Activated CD4-positive, alpha-beta T cell treated with anti-CD3 and anti-CD28 coated beads for 36 hours (primary cell): ENCODE data around the gene MINDY4. TPM values are rescaled to one million over a fixed set of nuclear protein-coding genes. Genes with fewer than 3 reads are reported as not detected.

Experiments used
- ATAC-seq: fragments of 200-7000 bp; cut with Tn5 transposase; one replicate; pipeline ENCODE4 v1.10.0; 2021; ENCODE audit warnings: mild to moderate bottlenecking, moderate library complexity
- CTCF ChIA-PET: fragments of 350-600 bp; sonication (Branson Sonifier 250); formaldehyde crosslinking; loops from one replicate; lab custom pipeline; 2021; ENCODE audit warnings: antibody characterized with exemption; lab: Charles Lee
- POLR2A ChIA-PET: fragments of 350-600 bp; sonication (Branson Sonifier 250); formaldehyde crosslinking; loops from one replicate; lab custom pipeline; 2021; ENCODE audit warnings: antibody characterized with exemption, inconsistent platforms; lab: Charles Lee
- DNase-seq: peaks from one replicate; pipeline ENCODE4 v3.0.0-alpha.2; 2020
- H3K27ac Mint-ChIP-seq: one replicate; pipeline ENCODE4 v1.8.0; 2021; ENCODE audit warnings: mixed read lengths
- H3K27me3 Mint-ChIP-seq: one replicate; pipeline ENCODE4 v1.8.0; 2021; ENCODE audit warnings: mixed read lengths
- H3K36me3 Mint-ChIP-seq: one replicate; pipeline ENCODE4 v1.8.0; 2021; ENCODE audit warnings: low read depth, mixed read lengths
- H3K4me1 Mint-ChIP-seq: one replicate; pipeline ENCODE4 v1.8.0; 2021; ENCODE audit warnings: mixed read lengths
- H3K4me3 Mint-ChIP-seq: one replicate; pipeline ENCODE4 v1.8.0; 2021; ENCODE audit warnings: mild to moderate bottlenecking, moderate library complexity, mixed read lengths
- H3K9me3 Mint-ChIP-seq: one replicate; pipeline ENCODE4 v1.8.0; 2021; ENCODE audit warnings: low read depth, mixed read lengths
- intact Hi-C, 2 experiments: fragments of 100-400 bp; cut with DNase I in 1 of 2; cut with micrococcal nuclease in 1 of 2; formaldehyde crosslinking; loops; one replicate each; pipeline versions ENCODE4 v1.14.2 to v1.15.1; 2022 to 2024; cut with DNase I, micrococcal nuclease
- total RNA-seq, 2 experiments: library from RNA; stranded (reverse); gene quantifications; one replicate each; pipeline ENCODE4 v1.2.3, GENCODE V29; 2021

The MINDY4 gene
- total RNA-seq, 2 experiments from 2014 or later = 1.4 to 1.7 TPM

DNA sequence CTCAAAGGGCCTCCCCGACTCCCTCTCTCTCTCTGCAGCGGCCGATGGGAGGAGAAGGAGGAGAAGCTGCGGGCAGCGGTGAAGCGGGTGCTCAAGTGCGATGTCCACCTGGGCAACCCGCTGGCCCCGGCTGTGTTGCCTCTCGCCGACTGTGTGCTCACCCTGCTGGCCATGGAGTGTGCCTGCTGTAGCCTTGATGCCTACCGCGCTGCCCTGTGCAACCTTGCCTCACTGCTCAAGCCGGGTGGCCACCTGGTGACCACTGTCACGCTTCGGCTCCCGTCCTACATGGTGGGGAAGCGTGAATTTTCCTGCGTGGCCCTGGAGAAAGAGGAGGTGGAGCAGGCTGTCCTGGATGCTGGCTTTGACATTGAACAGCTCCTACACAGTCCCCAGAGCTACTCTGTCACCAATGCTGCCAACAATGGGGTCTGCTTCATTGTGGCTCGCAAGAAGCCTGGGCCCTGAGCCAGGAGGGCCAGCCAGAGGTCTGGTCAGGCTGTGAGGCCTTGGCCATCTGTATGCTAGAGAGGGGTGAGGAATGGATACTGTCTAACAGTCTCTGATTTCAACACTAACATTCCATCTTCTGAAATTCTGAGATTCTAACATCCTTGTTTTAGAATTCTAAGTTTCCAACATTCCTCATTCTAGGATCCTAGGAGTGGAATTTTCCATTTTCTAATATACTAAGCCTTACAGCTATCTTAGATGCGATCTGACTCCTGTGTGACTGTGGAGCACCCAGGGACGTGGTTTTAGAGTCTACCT lies 15.6 kb upstream of the MINDY4 start:
- Mint-ChIP-seq H3K4me1 (no peaks in the 10 kb centered on the region), H3K27me3 (peaks cover 1% of the 10 kb centered on the region), H3K9me3 (no peaks in the 10 kb centered on the region), H3K36me3 (no peaks in the 10 kb centered on the region), H3K4me3 (no peak overlapping the region), H3K27ac (no peak overlapping the region)
- intact Hi-C loops = no loop called here
- ChIA-PET CTCF (interaction anchor here (1.0 kb wide), 1 partner anchor 10 kb away, joined by 3 read pairs; no protein-coding TSS in a partner anchor), POLR2A (no interaction called here)
- ATAC-seq (no peak), DNase-seq (no peak)

DNA sequence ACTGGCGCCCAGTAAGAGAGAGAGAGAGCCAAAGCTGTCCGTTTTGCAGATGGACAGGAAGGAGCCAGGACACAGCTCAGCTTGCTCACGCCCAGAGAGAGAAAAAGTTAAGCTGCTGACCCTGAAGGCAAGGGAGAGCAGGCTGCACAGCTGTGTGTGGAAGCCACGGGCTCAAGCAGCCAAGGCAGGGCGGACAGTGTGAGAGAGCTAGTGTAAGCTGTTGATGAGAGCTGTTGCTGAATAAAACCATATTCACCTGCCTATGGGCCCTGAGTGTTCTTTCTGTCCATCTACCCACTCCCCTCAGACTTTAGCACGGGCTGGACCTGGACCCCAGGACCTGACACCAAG lies 13.9 kb upstream of the MINDY4 start:
- ChIA-PET POLR2A (no interaction called here), CTCF (no interaction called here)
- H3K27me3 Mint-ChIP-seq = peaks cover 1% of the 10 kb centered on the region
- no peak overlapping the region for H3K27ac Mint-ChIP-seq
- DNase-seq (no peak), ATAC-seq (no peak)
- intact Hi-C loops = no loop called here
- H3K36me3 Mint-ChIP-seq = no peaks in the 10 kb centered on the region
- H3K4me1 Mint-ChIP-seq = no peaks in the 10 kb centered on the region
- H3K4me3 Mint-ChIP-seq = no peak overlapping the region
- no peaks in the 10 kb centered on the region for H3K9me3 Mint-ChIP-seq

DNA sequence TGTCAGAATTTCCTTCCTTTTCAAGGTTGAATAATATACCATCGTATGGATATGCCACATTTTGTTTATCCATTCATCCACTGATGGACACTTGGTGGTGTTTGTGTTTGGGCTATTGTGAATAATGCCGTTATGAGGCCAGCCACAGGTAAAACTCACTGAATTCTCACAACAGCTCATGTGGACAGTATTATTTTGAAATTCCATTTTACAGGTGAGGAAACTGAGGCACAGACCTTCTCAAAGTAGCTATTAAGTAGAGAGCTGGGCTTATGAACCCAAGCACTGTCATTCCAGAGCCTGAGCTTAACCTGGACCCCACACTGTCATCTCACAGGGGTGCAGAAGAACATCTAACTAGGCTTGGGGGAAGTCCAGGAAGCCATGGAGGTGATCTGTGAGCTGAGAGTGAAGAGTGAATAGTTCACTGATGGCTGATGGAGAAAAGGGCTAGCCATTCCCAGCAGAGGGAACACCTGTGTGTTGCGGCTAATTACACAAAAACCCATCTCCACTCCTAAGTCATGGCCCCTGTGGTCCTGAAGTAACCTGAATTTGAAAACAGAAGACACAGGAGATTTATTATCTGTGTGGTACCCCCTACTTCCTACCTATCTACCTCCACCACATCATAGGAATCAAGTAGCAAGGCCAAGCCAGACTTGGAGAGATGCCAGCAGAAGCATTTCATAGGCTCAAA lies 10.6 kb upstream of the MINDY4 start:
- no peaks in the 10 kb centered on the region for H3K36me3 Mint-ChIP-seq
- ATAC-seq (no peak), DNase-seq (no peak)
- ChIA-PET CTCF (interaction anchor here (2.2 kb wide), 1 partner anchor 20 kb away, joined by 11 read pairs; no protein-coding TSS in a partner anchor), POLR2A (no interaction called here)
- no peak overlapping the region for H3K27ac Mint-ChIP-seq
- no peaks in the 10 kb centered on the region for H3K4me1 Mint-ChIP-seq
- no peaks in the 10 kb centered on the region for H3K9me3 Mint-ChIP-seq
- no peak overlapping the region for H3K4me3 Mint-ChIP-seq
- intact Hi-C loops = no loop called here
- peaks cover 1% of the 10 kb centered on the region for H3K27me3 Mint-ChIP-seq

DNA sequence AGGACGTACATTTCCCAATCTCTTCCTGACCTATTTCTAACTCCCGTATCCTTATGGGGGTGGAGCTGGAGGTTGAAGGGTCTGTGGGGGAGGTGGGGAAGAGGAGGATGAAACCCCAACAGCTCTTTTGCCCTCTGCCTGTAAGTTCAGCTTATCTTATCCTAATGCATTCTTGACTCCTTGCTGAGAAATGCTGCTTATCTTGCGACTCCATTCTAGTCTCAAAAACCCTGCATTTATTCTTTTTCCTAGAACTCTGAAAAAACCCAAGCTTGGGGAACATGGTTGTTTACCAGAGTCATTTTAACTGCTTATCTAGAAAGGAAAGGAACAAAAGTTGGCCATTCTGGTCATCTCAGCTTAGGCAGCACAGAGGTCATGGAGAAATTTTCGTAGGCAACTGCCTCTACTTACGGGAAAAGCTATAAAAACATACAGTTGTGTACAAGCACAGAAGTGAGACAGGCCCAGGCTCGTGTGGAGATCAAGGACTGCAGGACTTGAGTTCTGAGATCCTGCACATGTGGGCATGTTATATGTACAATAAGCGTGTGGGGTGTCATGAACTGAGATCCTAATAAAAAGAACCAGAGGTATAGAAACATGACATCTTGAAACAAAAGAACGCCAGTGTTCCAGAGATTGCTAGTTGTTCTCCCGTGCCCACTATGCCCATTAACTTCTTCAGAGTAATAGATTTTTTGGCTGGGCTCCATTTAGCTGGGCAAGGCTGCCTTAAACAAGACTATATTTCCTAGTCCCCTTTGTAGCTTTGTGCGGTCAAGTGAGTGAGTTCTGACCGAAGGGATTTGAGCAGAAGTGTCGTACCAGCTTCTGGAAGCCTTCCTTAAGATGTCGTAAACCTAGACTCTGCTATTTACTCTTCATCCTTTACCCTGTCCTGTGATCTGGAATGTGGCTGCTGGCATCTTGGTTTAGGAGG lies 9.7 kb upstream of the MINDY4 start:
- ChIA-PET POLR2A (no interaction called here), CTCF (interaction anchor here (2.2 kb wide), 1 partner anchor 21 kb away, joined by 11 read pairs; no protein-coding TSS in a partner anchor)
- Mint-ChIP-seq H3K4me3 (no peak overlapping the region), H3K36me3 (no peaks in the 10 kb centered on the region), H3K9me3 (no peaks in the 10 kb centered on the region), H3K4me1 (no peaks in the 10 kb centered on the region), H3K27ac (no peak overlapping the region), H3K27me3 (peaks cover 1% of the 10 kb centered on the region)
- DNase-seq (no peak), ATAC-seq (no peak)
- intact Hi-C loops = no loop called here

DNA sequence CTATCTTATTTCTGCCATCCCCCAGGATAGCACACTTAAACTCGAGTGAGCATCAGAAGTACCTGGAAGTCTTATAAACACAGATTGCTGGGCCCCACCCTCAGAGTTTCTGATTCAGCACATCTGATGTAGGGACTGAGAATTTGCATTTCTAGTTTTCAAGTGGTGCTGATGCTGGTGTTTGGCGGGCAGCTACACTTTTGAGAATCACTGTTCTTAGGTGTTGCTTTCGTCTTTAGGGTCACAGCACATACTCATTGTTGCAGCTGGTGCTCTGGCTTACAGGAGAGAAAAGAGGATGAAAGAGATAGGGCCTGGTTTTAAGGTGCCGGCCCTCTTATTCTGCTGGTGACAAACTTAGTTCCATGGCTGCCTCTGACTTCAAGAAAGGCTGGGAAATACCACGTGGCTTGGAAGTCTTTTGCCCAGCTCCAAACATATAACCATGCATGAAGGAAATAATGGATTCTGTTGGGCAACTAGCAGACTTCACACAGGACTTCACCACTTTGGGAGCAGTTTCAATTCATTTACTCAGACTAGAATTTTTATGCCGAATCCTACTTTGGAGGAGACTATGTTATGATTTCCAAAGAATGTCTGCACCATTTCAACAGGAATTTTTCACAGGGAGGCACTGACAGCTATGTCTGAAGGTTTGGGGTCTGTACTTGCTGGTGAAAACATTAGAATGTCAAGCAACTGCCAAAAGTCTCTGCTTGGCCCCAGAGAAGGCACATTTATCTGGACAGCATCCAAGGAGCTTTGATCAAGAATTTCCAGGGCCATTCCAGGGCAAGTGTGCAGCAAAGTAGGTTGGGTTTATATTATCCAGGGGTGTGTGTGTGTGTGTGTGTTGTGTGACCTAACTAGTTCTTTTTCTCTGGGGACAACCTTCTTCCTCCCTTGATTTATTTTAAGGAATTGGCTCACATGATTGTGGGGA lies 6.9 kb upstream of the MINDY4 start:
- intact Hi-C loops = no loop called here
- H3K27ac Mint-ChIP-seq = no peak overlapping the region
- ATAC-seq (no peak), DNase-seq (no peak)
- POLR2A ChIA-PET = no interaction called here
- H3K27me3 Mint-ChIP-seq = peaks cover 1% of the 10 kb centered on the region
- CTCF ChIA-PET = interaction anchor here (0.9 kb wide), 1 partner anchor 24 kb away, joined by 4 read pairs; no protein-coding TSS in a partner anchor
- no peaks in the 10 kb centered on the region for H3K4me1 Mint-ChIP-seq
- no peaks in the 10 kb centered on the region for H3K9me3 Mint-ChIP-seq
- no peak overlapping the region for H3K4me3 Mint-ChIP-seq
- H3K36me3 Mint-ChIP-seq = no peaks in the 10 kb centered on the region

DNA sequence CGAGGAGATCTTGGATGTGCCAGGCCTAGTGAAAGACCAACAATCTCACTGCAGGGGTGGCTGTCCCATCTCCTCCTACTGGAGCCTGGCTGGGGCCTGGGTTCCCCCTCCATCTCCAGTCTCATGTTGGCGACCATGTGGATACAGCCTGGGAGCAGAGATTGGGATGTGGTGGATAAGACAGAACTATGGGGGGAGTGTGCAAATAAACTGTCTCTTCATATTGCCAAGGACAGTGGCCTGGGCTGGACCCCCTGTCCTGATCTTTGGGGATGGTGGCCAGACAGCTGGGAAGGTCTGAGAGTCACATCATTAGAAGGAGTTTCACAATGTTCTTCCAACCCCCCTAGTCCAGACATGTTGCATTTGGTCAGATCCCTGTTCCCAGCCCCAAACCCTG lies 5.8 kb upstream of the MINDY4 start:
- H3K4me3 Mint-ChIP-seq = no peak overlapping the region
- H3K9me3 Mint-ChIP-seq = no peaks in the 10 kb centered on the region
- intact Hi-C loops = no loop called here
- no peaks in the 10 kb centered on the region for H3K27me3 Mint-ChIP-seq
- H3K4me1 Mint-ChIP-seq = peaks cover 1% of the 10 kb centered on the region
- CTCF ChIA-PET = no interaction called here
- no peak for ATAC-seq
- no peak for DNase-seq
- POLR2A ChIA-PET = no interaction called here
- no peak overlapping the region for H3K27ac Mint-ChIP-seq
- H3K36me3 Mint-ChIP-seq = no peaks in the 10 kb centered on the region

DNA sequence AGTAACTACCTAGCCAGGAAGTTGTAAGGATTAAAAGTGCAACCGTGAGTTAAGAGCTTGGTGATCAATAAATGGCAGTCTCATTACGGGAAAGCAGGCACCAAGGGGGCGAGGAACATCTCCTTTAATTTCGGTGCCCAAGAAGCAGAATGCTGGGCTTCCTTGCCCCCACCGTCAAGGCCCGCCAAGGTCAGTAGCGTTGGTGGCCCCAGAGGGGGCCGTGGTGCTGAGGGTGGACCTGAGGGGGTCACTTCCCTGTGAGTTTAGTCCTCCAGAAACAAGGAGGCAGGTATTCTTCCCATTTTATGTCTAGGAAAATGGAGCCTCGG lies 408 bp upstream of the MINDY4 start:
- intact Hi-C loops = loop anchor here in 1 of 2 experiments (1.0 to 10.0 kb wide), 4 partner anchors 44 to 1724 kb away; partner anchors contain the start of genes AVL9, GARS1, LSM5 and ZNRF2
- Mint-ChIP-seq H3K36me3 (no peaks in the 10 kb centered on the region), H3K4me3 (peak overlapping the region; percentile 75), H3K4me1 (peaks cover 11% of the 10 kb centered on the region), H3K27ac (no peak overlapping the region), H3K27me3 (no peaks in the 10 kb centered on the region), H3K9me3 (no peaks in the 10 kb centered on the region)
- POLR2A ChIA-PET = no interaction called here
- CTCF ChIA-PET = no interaction called here
- DNase-seq (no peak), ATAC-seq (no peak)

DNA sequence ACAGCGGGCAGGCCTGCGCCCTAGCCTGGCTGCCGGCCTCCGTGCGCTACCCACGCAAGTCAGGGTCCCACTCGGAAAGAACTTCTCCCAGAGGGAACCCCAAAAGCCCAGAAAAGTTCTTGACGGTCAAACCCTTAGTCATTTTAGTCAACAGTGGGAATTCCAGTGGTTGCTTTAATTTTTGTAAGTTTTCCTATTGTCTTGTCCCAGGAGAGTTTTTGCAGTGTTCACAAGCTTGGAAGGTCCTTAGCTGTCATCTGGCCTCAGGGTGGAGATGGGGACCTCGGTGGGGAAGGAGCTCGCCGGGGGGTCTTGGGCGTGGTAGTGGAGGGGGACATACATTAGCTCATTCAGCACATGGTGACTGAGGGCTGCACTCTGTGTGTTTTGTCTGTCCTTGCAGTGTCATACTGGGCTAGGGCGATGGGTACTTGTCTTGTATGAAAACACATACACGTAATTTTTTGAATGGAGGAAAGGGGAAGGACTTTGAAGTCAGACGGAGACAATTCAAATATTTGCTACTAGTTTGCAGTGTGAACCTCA lies 736 bp downstream of the MINDY4 start:
- H3K4me3 Mint-ChIP-seq = peak overlapping the region; percentile 75
- ATAC-seq (peak; percentile 59), DNase-seq (peak; percentile 30)
- H3K4me1 Mint-ChIP-seq = peaks cover 11% of the 10 kb centered on the region
- no peaks in the 10 kb centered on the region for H3K27me3 Mint-ChIP-seq
- H3K9me3 Mint-ChIP-seq = no peaks in the 10 kb centered on the region
- intact Hi-C loops = loop anchor here in 1 of 2 experiments (1.0 to 10.0 kb wide), 4 partner anchors 45 to 1723 kb away; partner anchors contain the start of genes AVL9, GARS1, LSM5 and ZNRF2
- peak overlapping the region; percentile 74 for H3K27ac Mint-ChIP-seq
- CTCF ChIA-PET = interaction anchor here (0.6 to 2.0 kb wide), 2 partner anchors 32 to 64 kb away, joined by 4 to 5 read pairs; no protein-coding TSS in a partner anchor
- POLR2A ChIA-PET = no interaction called here
- no peaks in the 10 kb centered on the region for H3K36me3 Mint-ChIP-seq

DNA sequence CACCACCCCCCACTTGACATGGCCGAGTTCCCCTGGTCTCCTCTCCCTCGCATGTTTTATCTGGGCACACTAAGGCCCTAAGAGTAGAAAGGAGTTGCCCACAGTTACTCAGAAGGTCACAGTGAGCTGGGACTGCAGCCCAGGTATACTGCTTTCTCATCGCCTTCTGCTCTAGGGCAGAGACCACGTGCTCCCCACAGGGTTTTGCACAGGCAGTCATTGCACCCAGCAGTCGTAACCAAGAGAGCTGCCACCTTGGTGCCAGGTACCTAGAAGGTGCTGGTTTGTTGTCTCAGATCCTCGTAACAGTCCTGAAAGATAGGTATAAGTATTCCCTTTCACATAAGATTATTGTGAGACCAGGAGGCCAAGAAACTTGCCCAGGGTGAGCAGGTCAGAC lies 1.8 kb downstream of the MINDY4 start:
- ChIA-PET POLR2A (no interaction called here), CTCF (interaction anchor here (0.6 to 2.0 kb wide), 2 partner anchors 33 to 65 kb away, joined by 4 to 5 read pairs; no protein-coding TSS in a partner anchor)
- H3K27ac Mint-ChIP-seq = no peak overlapping the region
- no peak for DNase-seq
- no peaks in the 10 kb centered on the region for H3K9me3 Mint-ChIP-seq
- H3K36me3 Mint-ChIP-seq = no peaks in the 10 kb centered on the region
- H3K27me3 Mint-ChIP-seq = no peaks in the 10 kb centered on the region
- H3K4me1 Mint-ChIP-seq = peaks cover 11% of the 10 kb centered on the region
- H3K4me3 Mint-ChIP-seq = no peak overlapping the region
- intact Hi-C loops = loop anchor here in 1 of 2 experiments (10.0 kb wide), 1 partner anchor 1722 kb away; the partner anchor contains the start of genes AVL9 and LSM5
- no peak for ATAC-seq

DNA sequence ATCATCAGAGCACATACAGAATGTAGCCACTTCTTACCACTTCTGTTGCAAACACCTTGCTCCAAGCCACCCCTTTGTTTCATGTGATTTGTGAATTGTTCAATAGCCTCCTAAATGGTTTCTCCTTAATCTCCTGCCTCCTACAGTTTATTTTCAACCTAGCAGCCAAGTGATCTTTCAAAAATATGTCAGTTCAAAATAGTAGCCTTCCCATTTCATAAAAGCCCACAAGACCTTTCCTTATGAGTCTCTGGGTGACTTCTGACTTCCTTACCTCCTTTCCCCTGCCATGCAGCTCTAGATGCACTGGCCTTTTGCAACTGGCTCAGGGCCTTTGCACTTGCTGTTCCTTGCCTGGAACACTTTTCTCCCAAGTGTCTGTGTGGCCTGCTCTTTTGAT lies 4.8 kb downstream of the MINDY4 start:
- no peaks in the 10 kb centered on the region for H3K36me3 Mint-ChIP-seq
- H3K4me1 Mint-ChIP-seq = peaks cover 6% of the 10 kb centered on the region
- DNase-seq = no peak
- H3K27me3 Mint-ChIP-seq = no peaks in the 10 kb centered on the region
- H3K27ac Mint-ChIP-seq = no peak overlapping the region
- no peak overlapping the region for H3K4me3 Mint-ChIP-seq
- POLR2A ChIA-PET = no interaction called here
- intact Hi-C loops = loop anchor here in 1 of 2 experiments (10.0 kb wide), 1 partner anchor 1719 kb away; the partner anchor contains the start of genes AVL9 and LSM5
- no peak for ATAC-seq
- H3K9me3 Mint-ChIP-seq = no peaks in the 10 kb centered on the region
- CTCF ChIA-PET = interaction anchor here (0.7 kb wide), 1 partner anchor 73 kb away, joined by 3 read pairs; no protein-coding TSS in a partner anchor
